ENCODE data around the gene FASN. TPM values are rescaled to one million over a fixed set of nuclear protein-coding genes. Genes with fewer than 3 reads are reported as not detected.
A peak's percentile ranks its signal among the peaks of the same experiment; 100 is the strongest.

FASN gene
- total and polyA plus RNA-seq, 2 of the 13 experiments (the other 11 are each of a cell fraction or from before 2014, with no cell fraction given): 51.7 to 101 TPM

DNA sequence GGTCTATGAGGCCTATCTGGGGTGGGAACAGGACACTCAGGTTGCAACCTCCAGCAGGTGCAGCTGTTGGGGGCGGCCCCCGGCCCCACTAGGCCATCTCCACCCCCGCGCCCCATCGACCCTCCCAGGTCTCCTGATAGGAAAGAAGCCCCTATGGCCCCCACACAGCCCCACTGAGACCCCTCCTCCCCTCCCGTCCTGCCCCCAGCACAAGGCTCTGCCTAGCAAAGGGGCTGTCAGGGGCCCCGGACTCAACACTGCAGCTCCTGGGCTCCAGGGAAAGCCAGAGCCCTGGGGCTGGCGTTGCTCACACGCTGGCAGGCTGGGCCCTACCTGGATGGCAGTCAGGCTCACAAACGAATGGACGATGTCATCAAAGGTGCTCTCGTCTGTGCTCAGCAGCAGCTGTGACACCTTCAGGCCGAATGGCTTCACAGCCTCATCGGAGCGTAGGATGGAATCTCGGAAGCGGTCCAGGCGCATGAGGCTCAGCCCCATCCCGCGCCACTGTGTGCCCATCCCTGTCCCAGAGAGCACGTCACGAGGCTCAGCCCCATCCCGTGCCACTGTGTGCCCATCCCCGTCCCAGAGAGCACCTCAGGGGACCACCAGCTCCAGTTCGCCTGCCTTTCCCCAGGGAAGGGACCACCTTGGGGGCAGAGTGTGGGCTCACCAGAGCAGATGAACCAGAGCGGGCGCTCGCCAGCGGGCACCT is 7.3 kb downstream of the FASN start (continued):
- TF ChIP-seq ZBTB38 (CRISPR knock-in tag; IDR thresholded peaks at IDR 0.05) (0 out of 2 replicates have a peak, but pooled peaks have one; percentile 2), PCBP1 (IDR thresholded peaks at IDR 0.05; ENCODE audit: borderline replicate concordance, low read depth, low read length) (0 out of 2 replicates have a peak, but pooled peaks have one; percentile 5)

DNA sequence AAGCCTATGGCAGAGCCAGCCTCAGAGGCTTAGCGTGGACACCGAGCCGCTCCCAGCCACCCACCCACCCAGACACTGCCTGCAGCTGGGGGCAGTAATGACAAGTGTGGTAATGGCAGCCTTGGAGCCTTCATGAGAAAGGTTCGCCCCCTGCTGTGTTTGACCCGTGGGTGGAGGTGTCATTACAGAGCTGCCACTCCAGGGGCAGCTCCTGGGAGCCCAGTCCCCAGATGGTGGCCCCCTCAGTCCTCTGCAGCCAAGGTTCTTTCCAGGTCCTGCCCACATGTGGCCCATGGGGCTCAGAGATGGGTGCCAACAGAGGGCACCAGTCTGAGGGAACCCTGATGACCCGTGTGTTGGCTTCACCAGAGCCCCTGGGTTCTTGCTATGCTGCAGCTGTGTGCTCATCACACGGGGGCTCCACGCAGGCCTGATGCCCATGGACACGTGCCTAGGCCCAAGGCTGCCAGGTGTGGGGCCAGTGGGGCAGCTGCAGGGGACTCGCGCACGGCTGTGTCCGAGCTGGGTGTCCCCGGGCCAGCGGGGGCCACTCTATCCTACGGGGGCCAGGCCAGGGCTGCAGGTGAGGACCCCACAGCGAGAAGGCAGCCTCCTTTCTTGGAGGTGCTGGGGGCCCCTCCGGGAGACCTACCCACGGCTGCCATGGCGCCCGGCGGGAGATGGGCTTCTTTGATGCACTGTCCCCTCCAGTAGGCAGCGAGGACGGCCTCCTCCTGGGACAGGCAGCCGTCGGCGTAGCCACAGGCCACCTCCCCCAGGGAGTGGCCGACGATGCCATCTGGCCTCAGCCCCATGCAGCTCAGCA is 8.1 kb downstream of the FASN start:
- POLR2A ChIA-PET: interaction anchor here (1.8 kb wide), 1 partner anchor 9 kb away, joined by 4 read pairs; the partner anchor contains the start of gene FASN
- H3K36me3 ChIP-seq (replicated peaks in 1 of 2; ENCODE audit: control insufficient read depth in 1 of 2, insufficient read depth in 2 of 2, low read length in 2 of 2): peaks cover 80 to 95% of the 10 kb centered on the region in 2 experiments
- H3K27me3 ChIP-seq (ENCODE audit: control insufficient read depth in 1 of 2, insufficient read depth in 2 of 2, low read length in 2 of 2): no peaks in the 10 kb centered on the region
- no peak overlapping the region for H3K4me2 ChIP-seq (ENCODE audit: low read depth, low read length)
- DNase-seq (ENCODE audit: low spot score): no peak
- in situ Hi-C loops (cut with HindIII; ENCODE audit: extremely low pct_ligation_motif_present, low pct_unique_long_range_greater_than_20kb) (no loop called here), intact Hi-C loops (cut with micrococcal nuclease; ENCODE audit: unreplicated experiment) (loop anchor here (10.0 kb wide), 1 partner anchor 115 kb away; the partner anchor contains the start of gene ASPSCR1)
- H3K79me2 ChIP-seq (ENCODE audit: insufficient read depth, low read length): peaks cover 41% of the 10 kb centered on the region
- ATAC-seq: no peak
- peaks cover 19% of the 10 kb centered on the region for H3K4me1 ChIP-seq (ENCODE audit: insufficient read depth, low read length)
- H3K4me3 ChIP-seq (replicated peaks in 1 of 3; ENCODE audit: insufficient read depth in 1 of 3, low read depth in 2 of 3, low read length in 3 of 3): no peak overlapping the region
- BruUV-seq (replicated peaks): no TSS peak
- peaks cover 75% of the 10 kb centered on the region for H4K20me1 ChIP-seq (ENCODE audit: insufficient read depth, low read length)
- no peaks in the 10 kb centered on the region for H3K9me3 ChIP-seq (ENCODE audit: low read length)
- no peak overlapping the region for H3K9ac ChIP-seq (ENCODE audit: insufficient read depth, low read depth, low read length)
- FAIRE-seq: no peak
- CTCF ChIA-PET (ENCODE audit: low intra/inter-chr PET ratio, low total read pairs): no interaction called here
- WGBS (ENCODE audit: low lambda C conversion rate): 94% methylated on average over 7 of the region's 29 CpGs
- no peak overlapping the region for H3K27ac ChIP-seq (ENCODE audit: extremely low read length, insufficient read depth, low read length)
- H2AFZ ChIP-seq (ENCODE audit: low read length): no peak overlapping the region
- no peak for TF ChIP-seq ZNF7 (CRISPR knock-in tag; IDR thresholded peaks at IDR 0.05)
- TF ChIP-seq, protein P1, sequence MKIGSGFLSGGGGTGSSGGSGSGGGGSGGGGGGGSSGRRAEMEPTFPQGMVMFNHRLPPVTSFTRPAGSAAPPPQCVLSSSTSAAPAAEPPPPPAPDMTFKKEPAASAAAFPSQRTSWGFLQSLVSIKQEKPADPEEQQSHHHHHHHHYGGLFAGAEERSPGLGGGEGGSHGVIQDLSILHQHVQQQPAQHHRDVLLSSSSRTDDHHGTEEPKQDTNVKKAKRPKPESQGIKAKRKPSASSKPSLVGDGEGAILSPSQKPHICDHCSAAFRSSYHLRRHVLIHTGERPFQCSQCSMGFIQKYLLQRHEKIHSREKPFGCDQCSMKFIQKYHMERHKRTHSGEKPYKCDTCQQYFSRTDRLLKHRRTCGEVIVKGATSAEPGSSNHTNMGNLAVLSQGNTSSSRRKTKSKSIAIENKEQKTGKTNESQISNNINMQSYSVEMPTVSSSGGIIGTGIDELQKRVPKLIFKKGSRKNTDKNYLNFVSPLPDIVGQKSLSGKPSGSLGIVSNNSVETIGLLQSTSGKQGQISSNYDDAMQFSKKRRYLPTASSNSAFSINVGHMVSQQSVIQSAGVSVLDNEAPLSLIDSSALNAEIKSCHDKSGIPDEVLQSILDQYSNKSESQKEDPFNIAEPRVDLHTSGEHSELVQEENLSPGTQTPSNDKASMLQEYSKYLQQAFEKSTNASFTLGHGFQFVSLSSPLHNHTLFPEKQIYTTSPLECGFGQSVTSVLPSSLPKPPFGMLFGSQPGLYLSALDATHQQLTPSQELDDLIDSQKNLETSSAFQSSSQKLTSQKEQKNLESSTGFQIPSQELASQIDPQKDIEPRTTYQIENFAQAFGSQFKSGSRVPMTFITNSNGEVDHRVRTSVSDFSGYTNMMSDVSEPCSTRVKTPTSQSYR (CRISPR knock-in tag; IDR thresholded peaks at IDR 0.05; ENCODE audit: borderline replicate concordance): no peak
- TF ChIP-seq THYN1 (CRISPR knock-in tag; IDR thresholded peaks at IDR 0.05; ENCODE audit: borderline replicate concordance, low read depth): no peak
- TF ChIP-seq ZSCAN25 (CRISPR knock-in tag; IDR thresholded peaks at IDR 0.05): no peak
- TF ChIP-seq TCF7 (IDR thresholded peaks at IDR 0.05; ENCODE audit: low read depth): no peak
- TF ChIP-seq GABPB1 (CRISPR knock-in tag; IDR thresholded peaks at IDR 0.05): peak; percentile 8; the same call in 1 of the 2 replicates
- TF ChIP-seq ZNF20 (CRISPR knock-in tag; IDR thresholded peaks at IDR 0.05): no peak
- 0 out of 2 replicates have a peak, but pooled peaks have one; percentile 36 for TF ChIP-seq HNRNPL (IDR thresholded peaks at IDR 0.05; ENCODE audit: low read depth, low read length)
- TF ChIP-seq ZNF761 (CRISPR knock-in tag; conservative IDR thresholded peaks at IDR 0.05): no peak
- no peak for TF ChIP-seq ZNF205 (CRISPR knock-in tag; IDR thresholded peaks at IDR 0.05)
- TF ChIP-seq RFX5 (IDR thresholded peaks at IDR 0.05; ENCODE audit: low read depth, low read length): no peak
- TF ChIP-seq RBFOX2 (IDR thresholded peaks at IDR 0.05; ENCODE audit: low read depth, low read length): peak; percentile 42

Data from HepG2 (cell line).